Ectodermal cell (in vitro differentiated cells): ENCODE measurements around the gene CABS1.

ENCODE experiments used
- H3K27ac ChIP-seq: 2 replicates; pipeline ENCODE4 v1.7.0; 2013; ENCODE audit warnings: mild to moderate bottlenecking, low read depth, low read length; ENCODE audit not compliant: insufficient read depth, poor library complexity, severe bottlenecking
- H3K27me3 ChIP-seq: 2 replicates; pipeline ENCODE4 v1.7.0; 2013; ENCODE audit warnings: mild to moderate bottlenecking, low read length; ENCODE audit not compliant: insufficient read depth, control insufficient read depth, poor library complexity, severe bottlenecking
- H3K36me3 ChIP-seq: one replicate; pipeline ENCODE4 v1.7.0; 2013; ENCODE audit warnings: low read length; ENCODE audit not compliant: control insufficient read depth, insufficient read depth
- H3K4me1 ChIP-seq: one replicate; pipeline ENCODE4 v1.7.0; 2013; ENCODE audit warnings: low read length; ENCODE audit not compliant: control insufficient read depth, insufficient read depth
- H3K4me3 ChIP-seq: 2 replicates; pipeline ENCODE4 v1.7.0; 2013; ENCODE audit warnings: low read depth, low read length, control low read depth; ENCODE audit not compliant: insufficient read depth
- H3K9me3 ChIP-seq: 2 replicates; pipeline ENCODE4 v1.7.0; 2013; ENCODE audit warnings: mild to moderate bottlenecking, low read length, moderate library complexity; ENCODE audit not compliant: control insufficient read depth
- WGBS, 2 experiments: methylation state at CpG; one replicate each; pipeline ENCODE4 v1.1.7; 2013; ENCODE audit warnings: missing lambda C conversion rate in 2 of 2; 5-methylcytosine and 5-hydroxymethylcytosine counted together

CABS1 gene

DNA sequence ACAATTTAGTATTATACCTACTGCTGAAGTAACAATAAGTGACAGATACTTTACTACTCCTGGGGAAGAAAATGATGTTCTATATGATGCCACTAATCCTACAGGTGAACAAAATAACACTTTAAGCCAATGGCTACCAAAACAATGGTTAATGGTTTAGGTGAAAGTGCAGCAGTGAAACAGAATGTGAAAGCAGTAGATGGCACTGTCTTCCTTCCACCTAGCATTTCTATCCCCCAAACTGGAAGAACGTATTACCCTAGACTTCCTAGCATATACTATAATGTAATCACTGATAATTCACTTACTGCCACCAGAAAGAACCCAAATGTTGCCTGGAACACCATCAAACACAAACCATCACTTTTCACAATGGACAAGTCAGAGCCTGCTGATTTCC is 18.9 kb upstream of the CABS1 start:
- Histone ChIP-seq H3K27ac (no peak overlapping the region), H3K27me3 (no peaks in the 10 kb centered on the region), H3K9me3 (no peaks in the 10 kb centered on the region), H3K4me1 (peaks cover 7% of the 10 kb centered on the region), H3K36me3 (no peaks in the 10 kb centered on the region), H3K4me3 (no peak overlapping the region)
- 78 to 79% methylated on average over 1 of the region's 1 CpG for WGBS, 2 experiments

DNA sequence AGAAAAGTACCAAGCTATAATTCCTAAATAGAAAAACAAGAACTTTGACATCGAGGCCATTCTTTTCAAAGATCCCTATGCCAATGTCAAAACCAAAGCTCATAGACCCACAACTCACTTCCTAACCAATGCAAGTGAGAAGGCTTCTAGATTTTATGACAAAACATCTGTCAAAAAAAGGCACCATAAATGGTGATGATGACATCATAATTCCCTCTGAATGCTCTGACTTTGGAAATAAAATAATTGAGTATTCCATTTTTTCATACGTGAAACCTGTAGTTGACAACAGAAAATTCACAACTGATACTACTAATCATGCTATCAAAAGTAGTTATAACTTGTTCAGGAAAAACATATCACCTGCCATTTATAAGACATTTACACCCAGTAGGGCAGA is 8.7 kb upstream of the CABS1 start:
- 93 to 95% methylated on average over 1 to 2 of the region's 2 CpGs for WGBS, 2 experiments
- H3K4me3 ChIP-seq = no peak overlapping the region
- no peaks in the 10 kb centered on the region for H3K27me3 ChIP-seq
- H3K27ac ChIP-seq = no peak overlapping the region
- H3K4me1 ChIP-seq = no peaks in the 10 kb centered on the region
- H3K36me3 ChIP-seq = no peaks in the 10 kb centered on the region
- no peaks in the 10 kb centered on the region for H3K9me3 ChIP-seq

DNA sequence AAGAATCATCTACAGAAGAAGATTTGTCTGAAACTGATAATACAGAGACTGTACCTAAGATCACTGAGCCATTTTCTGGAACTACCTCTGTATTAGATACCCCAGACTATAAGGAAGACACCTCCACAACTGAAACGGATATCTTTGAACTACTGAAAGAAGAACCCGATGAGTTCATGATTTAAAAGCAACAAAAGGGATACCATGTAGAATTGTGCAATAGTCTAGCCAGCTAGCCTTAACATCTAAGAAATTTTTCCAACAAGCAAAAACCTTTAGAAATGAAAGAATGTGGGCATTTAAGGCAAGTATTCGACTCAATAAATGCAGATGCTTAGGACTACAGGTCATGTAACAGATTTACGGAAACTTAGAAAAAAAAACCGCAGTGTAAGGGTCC is 1.3 kb downstream of the CABS1 start:
- WGBS, 2 experiments = 93 to 96% methylated on average over 5 of the region's 5 CpGs
- Histone ChIP-seq H3K27me3 (no peaks in the 10 kb centered on the region), H3K4me3 (no peak overlapping the region), H3K27ac (no peak overlapping the region), H3K4me1 (no peaks in the 10 kb centered on the region), H3K9me3 (no peaks in the 10 kb centered on the region), H3K36me3 (no peaks in the 10 kb centered on the region)

DNA sequence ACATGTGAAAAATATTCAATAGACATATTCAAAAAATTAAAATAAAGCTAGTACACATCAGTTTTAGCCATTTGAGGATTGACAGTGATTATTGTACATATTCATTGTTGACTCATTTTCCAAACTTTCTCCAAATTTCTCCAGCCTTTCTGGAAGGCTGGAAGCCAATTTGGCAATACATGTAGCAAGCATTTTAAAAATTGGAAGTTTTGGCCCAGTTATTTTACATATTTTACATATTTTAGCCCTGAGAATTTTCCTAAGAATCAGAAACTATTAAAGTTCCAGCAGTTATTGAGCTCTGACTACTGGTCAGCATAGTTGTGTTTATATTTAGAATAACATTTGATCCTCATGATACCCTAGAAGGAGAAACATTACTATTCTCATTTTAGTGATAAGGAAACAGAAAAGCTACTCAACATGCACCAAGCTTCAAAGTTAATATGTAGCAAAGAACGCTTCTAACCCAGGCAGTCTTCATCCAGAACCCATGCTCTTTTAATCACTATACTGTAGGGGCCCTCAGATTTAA is 3.2 kb downstream of the CABS1 start:
- 94% methylated on average over 1 of the region's 1 CpG; no CpG with 5 or more reads in 1 of the 2 experiments for WGBS, 2 experiments

DNA sequence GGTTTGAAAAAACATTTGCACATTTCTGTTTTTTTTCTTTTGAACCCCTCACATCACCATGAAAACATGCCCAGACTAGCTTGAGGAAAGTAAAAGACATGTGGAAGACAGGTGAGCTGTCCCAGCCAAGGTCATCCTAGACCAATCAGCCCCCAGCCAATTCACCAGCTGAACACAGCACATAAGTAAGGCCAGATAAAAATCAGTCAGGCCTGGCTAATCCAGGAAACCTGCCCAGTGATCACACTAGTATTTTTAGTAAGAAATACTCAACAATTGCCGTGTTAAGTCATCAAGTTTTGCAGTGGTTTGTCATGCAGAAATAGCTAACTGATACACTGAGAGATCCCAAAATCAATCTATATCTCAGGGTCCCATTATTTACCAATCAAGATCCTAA is 21.4 kb downstream of the CABS1 start:
- Histone ChIP-seq H3K27me3 (no peaks in the 10 kb centered on the region), H3K4me1 (no peaks in the 10 kb centered on the region), H3K4me3 (no peak overlapping the region), H3K27ac (no peak overlapping the region), H3K9me3 (no peaks in the 10 kb centered on the region), H3K36me3 (no peaks in the 10 kb centered on the region)
- 94 to 100% methylated on average over 1 of the region's 1 CpG for WGBS, 2 experiments

More for the DNA sequence above, 3.2 kb downstream of the CABS1 start:
- Histone ChIP-seq H3K36me3 (no peaks in the 10 kb centered on the region), H3K4me1 (no peaks in the 10 kb centered on the region), H3K9me3 (no peaks in the 10 kb centered on the region), H3K27me3 (no peaks in the 10 kb centered on the region), H3K4me3 (no peak overlapping the region), H3K27ac (no peak overlapping the region)

DNA sequence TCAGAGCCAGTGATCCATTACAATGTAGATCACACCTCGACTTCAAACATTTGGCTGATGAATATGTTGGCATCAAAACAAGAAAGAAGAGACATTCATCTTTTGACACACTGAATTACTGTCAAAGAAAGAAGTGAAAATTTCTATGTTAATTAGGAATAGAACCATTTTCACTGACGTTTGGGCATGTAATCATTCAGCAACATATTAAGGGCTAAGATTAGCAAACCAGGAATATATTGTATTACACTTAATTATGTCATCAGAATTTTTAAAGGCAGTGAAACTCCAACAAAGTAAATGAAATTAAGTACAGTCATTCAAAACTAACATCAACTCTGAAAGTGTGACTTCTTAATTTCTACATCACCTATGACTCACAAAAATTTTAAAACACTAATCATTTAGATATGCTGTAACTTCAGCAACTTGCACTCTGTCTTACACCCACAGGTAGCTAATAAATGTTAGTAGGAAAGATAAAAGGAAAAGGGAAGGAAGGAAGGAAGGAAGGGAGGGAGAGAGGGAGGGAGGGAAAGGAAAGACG is 24.4 kb downstream of the CABS1 start:
- Histone ChIP-seq H3K27ac (no peak overlapping the region), H3K4me3 (no peak overlapping the region), H3K9me3 (no peaks in the 10 kb centered on the region), H3K36me3 (no peaks in the 10 kb centered on the region), H3K27me3 (no peaks in the 10 kb centered on the region), H3K4me1 (no peaks in the 10 kb centered on the region)
- WGBS, 2 experiments = 89% methylated on average over 1 of the region's 3 CpGs; no CpG with 5 or more reads in 1 of the 2 experiments

DNA sequence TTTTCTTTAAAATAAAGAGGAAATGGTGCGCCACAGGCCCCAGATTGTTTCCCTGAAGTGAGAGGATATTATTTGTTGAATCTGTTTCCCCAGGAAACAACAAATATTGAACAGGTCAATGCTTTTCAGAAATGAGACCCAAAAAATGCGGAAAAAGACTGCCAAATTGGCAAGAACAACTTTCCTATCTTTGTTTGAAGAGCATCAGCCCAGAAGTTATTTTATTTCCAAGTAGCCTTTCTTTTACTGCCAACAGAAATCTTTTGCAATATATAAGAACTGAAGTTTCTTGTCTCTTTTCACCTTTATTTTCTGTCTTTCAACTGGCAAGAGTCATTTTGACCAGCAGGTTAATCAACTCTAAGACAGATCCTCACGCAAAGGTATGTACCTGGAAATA is 25.7 kb downstream of the CABS1 start, which contains the start of gene SMR3A:
Gene SMR3A, plus strand, starts transcription at position 301 of the 400 bp plus-strand sequence. CDS start 1,356 bp downstream, outside the sequence.
- Histone ChIP-seq H3K36me3 (no peaks in the 10 kb centered on the region), H3K27ac (no peak within 1 kb of the TSS), H3K4me1 (no peaks in the 10 kb centered on the region), H3K4me3 (no peak within 1 kb of the TSS), H3K9me3 (no peaks in the 10 kb centered on the region), H3K27me3 (no peaks in the 10 kb centered on the region)
- WGBS, 2 experiments = 93 to 98% methylated on average over 3 of the region's 3 CpGs

DNA sequence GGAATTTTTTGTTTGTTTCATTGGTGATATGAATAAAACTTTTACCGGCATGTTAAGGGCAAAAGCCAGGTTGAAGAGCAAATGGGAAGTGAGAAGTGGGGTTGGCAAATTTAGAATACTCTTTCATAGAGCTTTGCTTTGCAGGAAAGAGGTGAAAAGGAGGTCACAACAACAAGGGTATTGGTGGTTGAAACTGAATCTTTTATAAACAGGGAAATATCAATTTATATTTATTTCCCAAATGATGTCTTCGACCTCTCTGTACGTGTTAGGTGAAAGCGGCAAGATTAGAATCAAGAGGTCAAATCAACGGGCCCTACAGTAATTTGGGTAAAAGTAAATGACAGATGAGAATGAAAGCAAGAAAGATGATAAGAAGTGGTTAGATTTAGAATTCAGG is 29.2 kb downstream of the CABS1 start:
- no peaks in the 10 kb centered on the region for H3K4me1 ChIP-seq
- H3K36me3 ChIP-seq = no peaks in the 10 kb centered on the region
- no peak overlapping the region for H3K4me3 ChIP-seq
- H3K27ac ChIP-seq = no peak overlapping the region
- no peaks in the 10 kb centered on the region for H3K27me3 ChIP-seq
- WGBS, 2 experiments = 95 to 97% methylated on average over 5 of the region's 5 CpGs
- no peaks in the 10 kb centered on the region for H3K9me3 ChIP-seq

DNA sequence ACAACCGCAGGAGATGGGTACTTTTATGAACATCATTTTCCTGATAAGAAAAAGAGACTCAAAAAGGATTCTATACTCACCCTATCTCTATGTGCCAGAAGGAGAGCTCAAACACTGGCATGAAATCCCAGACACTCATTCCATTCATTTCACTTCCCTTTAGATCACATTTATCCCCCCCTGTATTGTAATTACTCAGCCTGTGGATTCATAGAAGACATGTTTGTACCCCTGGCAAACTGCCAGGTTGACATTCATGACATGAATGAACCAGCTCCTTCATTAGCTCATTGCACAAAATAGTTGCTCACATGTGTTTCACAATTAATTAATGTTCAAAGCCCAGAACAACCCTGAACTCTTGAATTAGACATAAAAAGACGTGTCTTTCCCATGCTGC is 30.7 kb downstream of the CABS1 start:
- no peaks in the 10 kb centered on the region for H3K36me3 ChIP-seq
- H3K27me3 ChIP-seq = no peaks in the 10 kb centered on the region
- 85 to 94% methylated on average over 2 of the region's 2 CpGs for WGBS, 2 experiments
- no peak overlapping the region for H3K4me3 ChIP-seq
- no peak overlapping the region for H3K27ac ChIP-seq
- no peaks in the 10 kb centered on the region for H3K4me1 ChIP-seq
- H3K9me3 ChIP-seq = no peaks in the 10 kb centered on the region

DNA sequence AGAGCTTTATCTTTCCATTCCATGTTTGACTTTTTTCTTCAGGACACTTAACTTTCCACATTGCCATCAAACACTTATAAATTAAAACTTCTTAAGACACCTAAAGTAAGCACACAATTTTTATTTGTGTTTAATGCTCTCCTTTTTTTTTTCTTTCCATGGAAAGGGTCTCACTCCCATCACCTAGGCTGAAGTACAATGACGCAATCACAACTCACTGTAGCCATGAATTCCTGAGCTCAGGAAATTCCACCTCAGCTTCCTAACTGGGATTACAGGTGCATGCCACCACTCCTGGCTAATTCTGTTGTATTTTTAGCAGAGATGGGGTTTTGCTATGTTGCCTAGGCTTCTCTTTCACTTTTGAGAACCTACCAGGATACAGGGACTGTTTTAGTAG is 33.0 kb downstream of the CABS1 start:
- H3K9me3 ChIP-seq = no peaks in the 10 kb centered on the region
- whole genome bisulfite sequencing, 2 experiments = 97 to 100% methylated on average over 1 of the region's 1 CpG
- no peaks in the 10 kb centered on the region for H3K36me3 ChIP-seq
- H3K4me1 ChIP-seq = no peaks in the 10 kb centered on the region
- H3K4me3 ChIP-seq = no peak overlapping the region
- H3K27ac ChIP-seq = no peak overlapping the region
- no peaks in the 10 kb centered on the region for H3K27me3 ChIP-seq
